Cardiac fibroblast (primary cell): ENCODE measurements around the gene UCN2.
A peak's percentile ranks its signal among the peaks of the same experiment; 100 is the strongest.
"Not testable (repeated sequence)": the region's sequence is repeated elsewhere in the genome, so short reads cannot be mapped to it uniquely, and the experiment has no call there.

Experiments
- DNase-seq, 2 donors: peaks; one replicate each; pipeline versions ENCODE4 v3.0.0 to v3.0.0-alpha.2; 2010; ENCODE audit warnings: low read depth in 2 of 2
- H3K4me3 ChIP-seq, 2 donors: replicated peaks in 1 of 2; 1 replicate in 1 of 2; 2 replicates in 1 of 2; pipeline ENCODE4 v1.5.1; 2011; ENCODE audit warnings: low read depth in 2 of 2, low read length in 2 of 2, mild to moderate bottlenecking in 2 of 2, moderate library complexity in 1 of 2
- CTCF ChIP-seq: IDR thresholded peaks from one replicate; pipeline ENCODE4 v1.5.1; 2011; ENCODE audit warnings: low read depth, mild to moderate bottlenecking, low read length, inconsistent platforms

UCN2 gene

GRCh38 chr3:48536785-48537184, 26.8 kb downstream of the UCN2 start:
- no peak overlapping the region for H3K4me3 ChIP-seq
- DNase-seq = no peak
- TF ChIP-seq CTCF = no peak

GRCh38 chr3:48536116-48536515, 27.5 kb downstream of the UCN2 start:
- no peak for DNase-seq
- TF ChIP-seq CTCF = no peak
- no peak overlapping the region for H3K4me3 ChIP-seq

GRCh38 chr3:48535578-48535977, 28.0 kb downstream of the UCN2 start:
- H3K4me3 ChIP-seq = no peak overlapping the region
- DNase-seq = no peak
- no peak for TF ChIP-seq CTCF

- TF ChIP-seq CTCF = no peak
- no peak for DNase-seq
- H3K4me3 ChIP-seq = no peak overlapping the region
Observed at GRCh38 chr3:48532977-48533337, 30.6 kb downstream of the UCN2 start.

GRCh38 chr3:48532271-48532976, 31.2 kb downstream of the UCN2 start:
- no peak for TF ChIP-seq CTCF
- no peak for DNase-seq
- no peak overlapping the region for H3K4me3 ChIP-seq

- not testable (repeated sequence) for DNase-seq, H3K4me3 ChIP-seq
Observed at GRCh38 chr3:48530701-48531100, 32.9 kb downstream of the UCN2 start.

- H3K4me3 ChIP-seq = no peak overlapping the region
- TF ChIP-seq CTCF = no peak
- peak in 1 of 2 donors; percentile 18 for DNase-seq
Observed at GRCh38 chr3:48528754-48529153, 34.8 kb downstream of the UCN2 start.
